Neural cell (in vitro differentiated cells): ENCODE results near the gene NPAS4.
"Not testable (repeated sequence)": the region's sequence is repeated elsewhere in the genome, so short reads cannot be mapped to it uniquely, and the experiment has no call there.

Experiments used
- EP300 ChIP-seq: fragments of 450-650 bp; conservative IDR thresholded peaks from 2 replicates; pipeline ENCODE4 v1.6.1; 2014; ENCODE audit warnings: antibody characterized with exemption, mild to moderate bottlenecking, moderate library complexity; ENCODE audit not compliant: poor library complexity, severe bottlenecking
- EZH2 ChIP-seq: fragments of 200-600, 300-800 bp; shearing (Covaris generic), sonication (generic); IDR thresholded peaks from 2 replicates; pipeline ENCODE4 v1.6.1; 2014; ENCODE audit warnings: antibody characterized with exemption, low read length, borderline replicate concordance, mild to moderate bottlenecking; ENCODE audit not compliant: insufficient read depth, poor library complexity, severe bottlenecking
- MXI1 ChIP-seq: fragments of 450-650 bp; conservative IDR thresholded peaks from 2 replicates; pipeline ENCODE4 v1.6.1; 2014; ENCODE audit warnings: antibody characterized with exemption, mild to moderate bottlenecking; ENCODE audit not compliant: poor library complexity, severe bottlenecking
- POLR2AphosphoS5 ChIP-seq: IDR thresholded peaks from 2 replicates; pipeline ENCODE4 v1.6.1; 2012
- TAF1 ChIP-seq: IDR thresholded peaks from 2 replicates; pipeline ENCODE4 v1.6.1; 2012; ENCODE audit warnings: low read depth
- TF ChIP-seq, protein P1 (sequence below): IDR thresholded peaks from 2 replicates; pipeline ENCODE4 v1.6.1; 2012; ENCODE audit warnings: borderline replicate concordance
- TF ChIP-seq, protein P2 (sequence below): fragments of 450-650 bp; IDR thresholded peaks from 2 replicates; pipeline ENCODE4 v1.5.1; 2014; ENCODE audit warnings: antibody characterized with exemption, mild to moderate bottlenecking, moderate library complexity; ENCODE audit not compliant: poor library complexity, severe bottlenecking

DNA sequence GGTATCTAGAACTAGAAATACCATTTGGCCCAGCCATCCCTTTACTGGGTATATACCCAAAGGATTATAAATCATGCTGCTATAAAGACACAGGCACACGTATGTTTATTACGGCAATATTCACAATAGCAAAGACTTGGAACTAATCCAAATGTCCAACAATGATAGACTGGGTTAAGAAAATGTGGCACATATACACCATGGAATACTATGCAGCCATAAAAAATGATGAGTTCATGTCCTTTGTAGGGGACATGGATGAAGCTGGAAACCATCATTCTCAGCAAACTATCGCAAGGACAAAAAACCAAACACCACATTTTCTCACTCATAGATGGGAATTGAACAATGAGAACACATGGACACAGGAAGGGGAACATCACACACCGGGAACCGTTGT, 43.3 kb downstream of the NPAS4 start:
- TF ChIP-seq, protein P1, sequence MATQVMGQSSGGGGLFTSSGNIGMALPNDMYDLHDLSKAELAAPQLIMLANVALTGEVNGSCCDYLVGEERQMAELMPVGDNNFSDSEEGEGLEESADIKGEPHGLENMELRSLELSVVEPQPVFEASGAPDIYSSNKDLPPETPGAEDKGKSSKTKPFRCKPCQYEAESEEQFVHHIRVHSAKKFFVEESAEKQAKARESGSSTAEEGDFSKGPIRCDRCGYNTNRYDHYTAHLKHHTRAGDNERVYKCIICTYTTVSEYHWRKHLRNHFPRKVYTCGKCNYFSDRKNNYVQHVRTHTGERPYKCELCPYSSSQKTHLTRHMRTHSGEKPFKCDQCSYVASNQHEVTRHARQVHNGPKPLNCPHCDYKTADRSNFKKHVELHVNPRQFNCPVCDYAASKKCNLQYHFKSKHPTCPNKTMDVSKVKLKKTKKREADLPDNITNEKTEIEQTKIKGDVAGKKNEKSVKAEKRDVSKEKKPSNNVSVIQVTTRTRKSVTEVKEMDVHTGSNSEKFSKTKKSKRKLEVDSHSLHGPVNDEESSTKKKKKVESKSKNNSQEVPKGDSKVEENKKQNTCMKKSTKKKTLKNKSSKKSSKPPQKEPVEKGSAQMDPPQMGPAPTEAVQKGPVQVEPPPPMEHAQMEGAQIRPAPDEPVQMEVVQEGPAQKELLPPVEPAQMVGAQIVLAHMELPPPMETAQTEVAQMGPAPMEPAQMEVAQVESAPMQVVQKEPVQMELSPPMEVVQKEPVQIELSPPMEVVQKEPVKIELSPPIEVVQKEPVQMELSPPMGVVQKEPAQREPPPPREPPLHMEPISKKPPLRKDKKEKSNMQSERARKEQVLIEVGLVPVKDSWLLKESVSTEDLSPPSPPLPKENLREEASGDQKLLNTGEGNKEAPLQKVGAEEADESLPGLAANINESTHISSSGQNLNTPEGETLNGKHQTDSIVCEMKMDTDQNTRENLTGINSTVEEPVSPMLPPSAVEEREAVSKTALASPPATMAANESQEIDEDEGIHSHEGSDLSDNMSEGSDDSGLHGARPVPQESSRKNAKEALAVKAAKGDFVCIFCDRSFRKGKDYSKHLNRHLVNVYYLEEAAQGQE, result not testable (repeated sequence)
- TF ChIP-seq, protein P2, sequence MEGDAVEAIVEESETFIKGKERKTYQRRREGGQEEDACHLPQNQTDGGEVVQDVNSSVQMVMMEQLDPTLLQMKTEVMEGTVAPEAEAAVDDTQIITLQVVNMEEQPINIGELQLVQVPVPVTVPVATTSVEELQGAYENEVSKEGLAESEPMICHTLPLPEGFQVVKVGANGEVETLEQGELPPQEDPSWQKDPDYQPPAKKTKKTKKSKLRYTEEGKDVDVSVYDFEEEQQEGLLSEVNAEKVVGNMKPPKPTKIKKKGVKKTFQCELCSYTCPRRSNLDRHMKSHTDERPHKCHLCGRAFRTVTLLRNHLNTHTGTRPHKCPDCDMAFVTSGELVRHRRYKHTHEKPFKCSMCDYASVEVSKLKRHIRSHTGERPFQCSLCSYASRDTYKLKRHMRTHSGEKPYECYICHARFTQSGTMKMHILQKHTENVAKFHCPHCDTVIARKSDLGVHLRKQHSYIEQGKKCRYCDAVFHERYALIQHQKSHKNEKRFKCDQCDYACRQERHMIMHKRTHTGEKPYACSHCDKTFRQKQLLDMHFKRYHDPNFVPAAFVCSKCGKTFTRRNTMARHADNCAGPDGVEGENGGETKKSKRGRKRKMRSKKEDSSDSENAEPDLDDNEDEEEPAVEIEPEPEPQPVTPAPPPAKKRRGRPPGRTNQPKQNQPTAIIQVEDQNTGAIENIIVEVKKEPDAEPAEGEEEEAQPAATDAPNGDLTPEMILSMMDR, result not testable (repeated sequence)
- TF ChIP-seq EP300, POLR2AphosphoS5, TAF1, EZH2, MXI1: not testable (repeated sequence)
